OCI-LY7 (cell line): ENCODE results near the gene POLR2L. TPM values are rescaled to one million over a fixed set of nuclear protein-coding genes. Genes with fewer than 3 reads are reported as not detected.

Experiments used
- BruUV-seq: library from RNA; stranded (reverse); fragments of 400-500 nt; replicated peaks from 2 replicates; lab custom pipeline; 2021; lab: Mats Ljungman, UMichigan
- CTCF ChIA-PET: fragments of 300-600 bp; sonication (Branson Sonifier 250); formaldehyde crosslinking; loops from one replicate; lab custom pipeline; 2022; ENCODE audit warnings: antibody characterized with exemption; ENCODE audit not compliant: unreplicated experiment; lab: Charles Lee
- POLR2A ChIA-PET: fragments of 300-600 bp; sonication (Branson Sonifier 250); formaldehyde crosslinking; loops from one replicate; lab custom pipeline; 2022; ENCODE audit warnings: antibody characterized with exemption; lab: Charles Lee
- DNase-seq: peaks from one replicate; pipeline ENCODE4 v3.0.0-alpha.2; 2015; ENCODE audit warnings: low spot score
- H2AFZ ChIP-seq: fragments of 200-600 bp; sonication (generic), shearing (Covaris generic); 2 replicates; pipeline ENCODE4 v1.6.1; 2014; ENCODE audit warnings: mild to moderate bottlenecking, antibody characterized with exemption, low read length, moderate library complexity
- H3K27ac ChIP-seq: fragments of 200-600 bp; sonication (generic); 2 replicates; pipeline ENCODE4 v1.5.1; 2014; ENCODE audit warnings: mixed run types, low read depth, mild to moderate bottlenecking, moderate library complexity, low read length, inconsistent platforms; ENCODE audit not compliant: poor library complexity, severe bottlenecking
- H3K36me3 ChIP-seq: fragments of 200-600 bp; sonication (generic); 2 replicates; pipeline ENCODE4 v1.6.1; 2014; ENCODE audit warnings: mild to moderate bottlenecking, antibody characterized with exemption, low read length, moderate library complexity, mixed read lengths; ENCODE audit not compliant: insufficient read depth
- H3K4me1 ChIP-seq: fragments of 200-600 bp; sonication (generic); 2 replicates; pipeline ENCODE4 v1.5.1; 2014; ENCODE audit warnings: mild to moderate bottlenecking, low read length; ENCODE audit not compliant: insufficient read depth, poor library complexity, severe bottlenecking
- H3K4me2 ChIP-seq: fragments of 200-600 bp; sonication (generic); 2 replicates; pipeline ENCODE4 v1.6.1; 2014; ENCODE audit warnings: mild to moderate bottlenecking, low read length
- H3K4me3 ChIP-seq: fragments of 200-600 bp; sonication (generic); 2 replicates; pipeline ENCODE4 v1.5.1; 2014; ENCODE audit warnings: mild to moderate bottlenecking, low read depth, low read length; ENCODE audit not compliant: poor library complexity, severe bottlenecking
- H3K79me2 ChIP-seq: fragments of 200-600 bp; sonication (generic); 2 replicates; pipeline ENCODE4 v1.6.1; 2016; ENCODE audit warnings: low read depth, mild to moderate bottlenecking, low read length, moderate library complexity, mixed read lengths; ENCODE audit not compliant: insufficient read depth
- H3K9me2 ChIP-seq: fragments of 200-600 bp; sonication (generic); 2 replicates; pipeline ENCODE4 v1.6.1; 2016; ENCODE audit warnings: mild to moderate bottlenecking, low read length, mixed read lengths; ENCODE audit not compliant: insufficient read depth
- H3K9me3 ChIP-seq: fragments of 200-600 bp; sonication (generic); 2 replicates; pipeline ENCODE4 v1.6.1; 2014; ENCODE audit warnings: mild to moderate bottlenecking, mixed run types, low read length, mixed read lengths
- H4K20me1 ChIP-seq: fragments of 200-600 bp; sonication (generic); 2 replicates; pipeline ENCODE4 v1.6.1; 2014; ENCODE audit warnings: mild to moderate bottlenecking, antibody characterized with exemption, low read length, moderate library complexity, mixed read lengths; ENCODE audit not compliant: insufficient read depth
- CTCF ChIP-seq: fragments of 200-600 bp; sonication (generic); conservative IDR thresholded peaks from 2 replicates; pipeline ENCODE4 v1.5.1; 2014; ENCODE audit warnings: mild to moderate bottlenecking, antibody characterized with exemption, low read length, moderate library complexity, mixed read lengths
- EZH2phosphoT487 ChIP-seq: fragments of 200-600 bp; sonication (generic); IDR thresholded peaks from 2 replicates; pipeline ENCODE4 v1.6.1; 2018; ENCODE audit warnings: low read depth, borderline replicate concordance, mild to moderate bottlenecking, mixed run types, antibody characterized with exemption, low read length, moderate library complexity, mixed read lengths
- intact Hi-C: fragments of 100-400 bp; cut with micrococcal nuclease; formaldehyde crosslinking; loops from one replicate; pipeline ENCODE4 v1.10.0; 2022; ENCODE audit not compliant: unreplicated experiment
- total RNA-seq, 2 experiments: library from RNA; depleted of rRNA in 1 of 2; stranded (reverse); fragments of >200 nt in 1 of 2; shearing (Covaris generic) in 1 of 2; gene quantifications; 2 replicates each; pipeline ENCODE4 v1.2.3, GENCODE V29; 2014 to 2022

Gene POLR2L
- total RNA-seq, 2 experiments from 2014 or later: 88.3 to 206 TPM

- BruUV-seq: no TSS peak
- intact Hi-C loops: loop anchor here (2.0 to 5.0 kb wide), 3 partner anchors 19 to 229 kb away; partner anchors contain the start of genes GATD1 and TALDO1
- Histone ChIP-seq H3K4me1 (peaks cover 21% of the 10 kb centered on the region), H2AFZ (no peak overlapping the region), H3K79me2 (peaks cover 8% of the 10 kb centered on the region; the same call in 1 of the 2 replicates), H3K9me2 (no peaks in the 10 kb centered on the region), H4K20me1 (no peaks in the 10 kb centered on the region), H3K4me3 (peak overlapping the region; percentile 93), H3K36me3 (peaks cover 35% of the 10 kb centered on the region; the same call in 1 of the 2 replicates), H3K4me2 (peak overlapping the region; percentile 98), H3K27ac (peak overlapping the region; percentile 75), H3K9me3 (no peaks in the 10 kb centered on the region)
- DNase-seq: peak; percentile 83
- no peak for TF ChIP-seq EZH2phosphoT487
- no peak for TF ChIP-seq CTCF
- POLR2A ChIA-PET: interaction anchor here (0.5 to 1.8 kb wide), 7 partner anchors 10 to 69 kb away, joined by 3 to 9 read pairs (median 3); partner anchors contain the start of gene RPLP2
- CTCF ChIA-PET: no interaction called here
These were observed 46.4 kb downstream of the POLR2L start for GRCh38 chr11:795634-796564.

- intact Hi-C loops: loop anchor here (5.0 kb wide), 2 partner anchors 48 to 228 kb away; partner anchors contain the start of gene TALDO1
- H3K36me3 ChIP-seq: peaks cover 33% of the 10 kb centered on the region; the same call in 1 of the 2 replicates
- ChIA-PET POLR2A (interaction anchor here (0.9 to 1.4 kb wide), 3 partner anchors 11 to 68 kb away, joined by 3 to 4 read pairs (median 4); partner anchors contain the start of gene RPLP2), CTCF (no interaction called here)
- peak overlapping the region; percentile 98 for H3K4me2 ChIP-seq
- BruUV-seq: no TSS peak
- peak overlapping the region; percentile 93 for H3K4me3 ChIP-seq
- no peaks in the 10 kb centered on the region for H3K9me2 ChIP-seq
- no peaks in the 10 kb centered on the region for H4K20me1 ChIP-seq
- H3K4me1 ChIP-seq: peaks cover 28% of the 10 kb centered on the region
- no peak overlapping the region for H2AFZ ChIP-seq
- peaks cover 8% of the 10 kb centered on the region; the same call in 1 of the 2 replicates for H3K79me2 ChIP-seq
- peak; percentile 65 for DNase-seq
- H3K27ac ChIP-seq: peak overlapping the region; percentile 57
- H3K9me3 ChIP-seq: no peaks in the 10 kb centered on the region
- TF ChIP-seq EZH2phosphoT487 (no peak), CTCF (no peak)
These were observed 47.3 kb downstream of the POLR2L start for GRCh38 chr11:794766-795633.
